D721Med (cell line): Measurements from ENCODE around the gene FLNB.

Source experiments
- DNase-seq: peaks from one replicate; pipeline ENCODE4 v3.0.0; 2011; ENCODE audit warnings: low spot score; ENCODE audit not compliant: insufficient read length
- FAIRE-seq: peaks from 2 replicates; lab custom pipeline; 2011; peaks lifted over from hg19 to GRCh38; lab: Jason Lieb, UNC
- TF ChIP-seq, protein P1 (sequence below): IDR thresholded peaks from 2 replicates; pipeline ENCODE4 v1.5.1; 2012; ENCODE audit warnings: mild to moderate bottlenecking, control low read depth; ENCODE audit not compliant: insufficient read depth; ENCODE audit errors: missing control alignments

Gene FLNB

GRCh38 chr3:58120075-58120812 is 112.0 kb downstream of the FLNB start:
- FAIRE-seq: no peak
- DNase-seq: no peak

DNA sequence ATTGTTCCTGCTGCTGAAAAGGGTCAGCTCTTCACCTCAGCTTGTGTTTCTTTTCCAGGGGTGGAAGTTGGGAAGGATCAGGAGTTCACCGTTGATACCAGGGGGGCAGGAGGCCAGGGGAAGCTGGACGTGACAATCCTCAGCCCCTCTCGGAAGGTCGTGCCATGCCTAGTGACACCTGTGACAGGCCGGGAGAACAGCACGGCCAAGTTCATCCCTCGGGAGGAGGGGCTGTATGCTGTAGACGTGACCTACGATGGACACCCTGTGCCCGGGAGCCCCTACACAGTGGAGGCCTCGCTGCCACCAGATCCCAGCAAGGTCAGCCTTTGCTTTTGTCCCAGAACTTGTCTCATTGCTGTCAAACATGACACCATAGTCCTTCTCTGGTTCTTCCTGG is 113.0 kb downstream of the FLNB start:
- TF ChIP-seq, protein P1, sequence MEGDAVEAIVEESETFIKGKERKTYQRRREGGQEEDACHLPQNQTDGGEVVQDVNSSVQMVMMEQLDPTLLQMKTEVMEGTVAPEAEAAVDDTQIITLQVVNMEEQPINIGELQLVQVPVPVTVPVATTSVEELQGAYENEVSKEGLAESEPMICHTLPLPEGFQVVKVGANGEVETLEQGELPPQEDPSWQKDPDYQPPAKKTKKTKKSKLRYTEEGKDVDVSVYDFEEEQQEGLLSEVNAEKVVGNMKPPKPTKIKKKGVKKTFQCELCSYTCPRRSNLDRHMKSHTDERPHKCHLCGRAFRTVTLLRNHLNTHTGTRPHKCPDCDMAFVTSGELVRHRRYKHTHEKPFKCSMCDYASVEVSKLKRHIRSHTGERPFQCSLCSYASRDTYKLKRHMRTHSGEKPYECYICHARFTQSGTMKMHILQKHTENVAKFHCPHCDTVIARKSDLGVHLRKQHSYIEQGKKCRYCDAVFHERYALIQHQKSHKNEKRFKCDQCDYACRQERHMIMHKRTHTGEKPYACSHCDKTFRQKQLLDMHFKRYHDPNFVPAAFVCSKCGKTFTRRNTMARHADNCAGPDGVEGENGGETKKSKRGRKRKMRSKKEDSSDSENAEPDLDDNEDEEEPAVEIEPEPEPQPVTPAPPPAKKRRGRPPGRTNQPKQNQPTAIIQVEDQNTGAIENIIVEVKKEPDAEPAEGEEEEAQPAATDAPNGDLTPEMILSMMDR: no peak
- FAIRE-seq (no peak), DNase-seq (no peak)

More at GRCh38 chr3:58120075-58120812, 112.0 kb downstream of the FLNB start:
- TF ChIP-seq, protein P1: no peak

- TF ChIP-seq, protein P1: no peak
- FAIRE-seq (no peak), DNase-seq (no peak)
Observed at GRCh38 chr3:58122936-58123700, 114.9 kb downstream of the FLNB start.

DNA sequence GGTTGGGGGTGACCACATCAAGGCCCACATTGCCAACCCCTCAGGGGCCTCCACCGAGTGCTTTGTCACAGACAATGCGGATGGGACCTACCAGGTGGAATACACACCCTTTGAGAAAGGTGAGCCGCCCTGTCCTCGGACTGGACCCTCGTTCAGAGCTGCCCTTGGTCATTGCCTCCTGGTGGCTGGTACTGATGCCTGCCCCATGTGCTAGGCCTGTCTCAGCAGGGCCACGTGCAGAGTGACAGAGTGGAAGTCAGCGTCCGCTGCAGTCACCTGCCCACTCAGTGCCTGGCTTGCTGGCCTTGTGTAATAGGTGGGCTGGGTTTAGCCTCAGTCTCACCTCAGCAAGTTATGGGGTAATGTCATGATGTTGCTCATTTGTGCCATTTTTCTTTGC is 116.2 kb downstream of the FLNB start:
- TF ChIP-seq, protein P1: no peak
- no peak for FAIRE-seq
- DNase-seq: no peak

DNA sequence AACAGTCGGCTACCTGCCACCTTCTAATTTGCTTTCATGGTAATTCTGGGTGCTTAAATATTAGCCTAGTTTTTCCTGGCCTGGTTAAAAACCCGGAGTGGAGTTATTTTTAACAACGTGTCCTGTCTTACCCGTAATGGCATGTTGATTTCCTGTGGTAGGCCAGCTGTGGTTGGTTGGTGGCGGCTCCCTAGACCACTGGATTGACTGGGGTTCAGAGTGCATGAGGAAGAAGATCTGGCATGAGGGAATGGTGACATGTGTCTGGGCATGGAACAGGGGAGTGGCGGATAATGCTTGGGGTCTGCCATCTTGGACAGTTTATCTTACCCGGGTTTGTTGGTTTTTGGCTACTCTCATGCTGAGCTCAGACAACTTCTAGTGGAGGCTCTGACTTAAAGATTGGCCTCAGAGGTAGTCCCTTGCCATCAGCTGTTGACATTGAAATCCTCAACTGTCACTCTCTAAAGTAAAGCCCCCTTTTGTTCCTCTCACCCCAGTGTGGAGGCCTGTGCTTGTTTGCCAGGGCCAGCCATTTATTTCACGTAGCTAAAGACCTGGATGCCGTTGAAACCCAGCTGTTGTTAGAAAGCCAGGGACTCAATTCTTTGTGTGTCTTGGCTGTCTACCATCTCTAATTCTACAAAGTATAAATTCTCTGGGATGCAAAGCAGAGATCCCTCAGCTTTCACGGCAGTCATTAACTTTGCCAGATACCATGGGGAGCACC is 121.0 kb downstream of the FLNB start:
- TF ChIP-seq, protein P1: no peak
- no peak for DNase-seq
- no peak for FAIRE-seq

GRCh38 chr3:58130591-58130990 is 122.4 kb downstream of the FLNB start:
- no peak for FAIRE-seq
- TF ChIP-seq, protein P1: no peak
- DNase-seq: no peak
